Hippocampal formation (tissue), 2 donors: ENCODE measurements around the gene ASB12.

Experiments used
- DNase-seq, 2 donors: peaks; one replicate each; lab custom pipeline; 2025; lab: John Stamatoyannopoulos, UW

Gene ASB12

DNA sequence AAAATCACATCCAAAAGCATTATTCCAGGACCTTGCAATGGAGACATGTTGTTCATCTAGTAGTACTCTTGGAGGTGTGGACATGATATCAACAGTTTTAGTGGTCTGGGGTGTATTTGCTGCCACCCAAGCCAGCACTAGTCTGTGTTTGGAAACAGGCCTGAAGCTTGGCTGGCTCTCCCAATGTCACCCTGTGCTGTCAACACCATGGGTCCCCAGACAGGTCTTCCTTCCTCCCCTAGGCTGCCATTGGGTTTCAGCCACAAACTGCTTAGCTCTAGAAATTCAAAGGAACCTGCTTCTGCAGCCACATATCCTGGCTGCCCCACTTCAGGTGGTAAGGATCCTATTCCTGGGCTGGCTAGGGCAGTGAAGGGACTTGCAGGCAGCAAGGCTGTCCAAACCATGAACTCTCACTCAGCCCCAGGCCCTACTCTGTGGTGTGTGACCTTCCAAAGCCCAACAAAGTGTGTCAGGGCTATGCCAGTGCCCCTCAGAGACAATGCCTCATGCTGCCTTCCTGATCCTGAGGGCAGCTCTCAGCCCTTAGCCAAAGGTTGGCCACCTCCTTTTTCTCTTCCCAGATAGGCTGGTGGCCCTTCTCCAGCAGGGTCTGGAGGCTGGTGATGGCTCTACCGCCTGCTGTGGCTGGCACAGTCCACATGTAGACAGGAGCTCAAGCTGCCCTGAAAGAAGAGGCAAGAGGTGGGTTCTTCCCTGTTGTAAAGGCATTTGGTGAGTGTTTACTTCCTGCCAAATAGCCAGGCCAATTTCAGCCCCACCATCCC lies 43.2 kb downstream of the ASB12 start:
- no peak for DNase-seq

GRCh38 chrX:64184396-64184795 lies 46.0 kb downstream of the ASB12 start:
- no peak for DNase-seq

DNA sequence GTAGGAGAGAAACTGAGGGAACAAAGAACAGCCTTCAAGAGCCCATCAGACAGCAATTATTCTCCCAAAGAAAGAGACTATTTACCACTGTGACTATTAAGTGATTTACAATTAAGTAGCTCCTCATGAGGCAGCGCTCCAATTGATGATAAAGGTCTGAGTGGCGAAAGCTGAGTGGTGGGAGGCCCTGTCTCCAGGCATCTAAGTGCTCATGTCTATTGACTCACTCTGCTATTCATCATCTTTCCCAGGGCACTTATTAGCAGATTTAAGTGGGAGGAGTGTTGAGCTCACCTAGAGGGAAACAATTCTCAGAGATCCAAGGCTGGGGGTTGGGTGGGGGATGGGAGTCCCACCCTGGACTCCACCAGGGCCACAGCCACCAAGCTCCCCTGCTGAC lies 48.2 kb downstream of the ASB12 start:
- DNase-seq, result no peak

GRCh38 chrX:64176876-64177275 lies 53.5 kb downstream of the ASB12 start:
- no peak for DNase-seq
